Osteocyte (in vitro differentiated cells): ENCODE measurements around the gene C13orf42. TPM values are rescaled to one million over a fixed set of nuclear protein-coding genes. Genes with fewer than 3 reads are reported as not detected.

Source experiments
- DNase-seq: peaks from one replicate; pipeline ENCODE4 v3.0.0; 2021; ENCODE audit warnings: mixed read lengths; ENCODE audit not compliant: unreplicated experiment; ENCODE audit errors: extremely low spot score
- H3K27ac Mint-ChIP-seq: one replicate; pipeline ENCODE4 v1.8.0; 2021; ENCODE audit warnings: mild to moderate bottlenecking, mixed read lengths; ENCODE audit not compliant: unreplicated experiment
- H3K27me3 Mint-ChIP-seq: one replicate; pipeline ENCODE4 v1.8.0; 2021; ENCODE audit warnings: mixed read lengths; ENCODE audit not compliant: unreplicated experiment
- H3K36me3 Mint-ChIP-seq: one replicate; pipeline ENCODE4 v1.8.0; 2021; ENCODE audit warnings: mixed read lengths; ENCODE audit not compliant: unreplicated experiment
- H3K4me1 Mint-ChIP-seq: one replicate; pipeline ENCODE4 v1.8.0; 2021; ENCODE audit warnings: mixed read lengths; ENCODE audit not compliant: unreplicated experiment
- H3K4me3 Mint-ChIP-seq: one replicate; pipeline ENCODE4 v1.8.0; 2021; ENCODE audit warnings: mild to moderate bottlenecking, moderate library complexity, mixed read lengths; ENCODE audit not compliant: unreplicated experiment
- H3K9me3 Mint-ChIP-seq: one replicate; pipeline ENCODE4 v1.8.0; 2021; ENCODE audit warnings: mixed read lengths; ENCODE audit not compliant: unreplicated experiment
- CTCF ChIP-seq: fragments of 200-600 bp; sonication (generic); IDR thresholded peaks from 2 replicates; pipeline ENCODE4 v1.5.0; 2021; ENCODE audit warnings: antibody characterized with exemption, mild to moderate bottlenecking, moderate library complexity
- long read RNA-seq: library from polyadenylated mRNA; unstranded; transcript quantifications from one replicate; pipeline ENCODE4 v2.0.0, GENCODE V29; 2021
- total RNA-seq: library from RNA; stranded (reverse); gene quantifications from 2 replicates; pipeline ENCODE4 v1.2.1, GENCODE V29; 2021

The C13orf42 gene
- total RNA-seq, result not detected in 2 replicates
- long read RNA-seq, result 0 reads

GRCh38 chr13:51111174-51111573 is at the start of gene C13orf42:
Gene C13orf42 (minus strand): TSS chr13:51111274. CDS start chr13:51111209, 65 bp downstream.
- no peak for DNase-seq
- H3K27me3 Mint-ChIP-seq, result peaks cover 15% of the 10 kb centered on the region
- H3K36me3 Mint-ChIP-seq, result no peaks in the 10 kb centered on the region
- H3K4me3 Mint-ChIP-seq, result no peak within 1 kb of the TSS
- no peak for TF ChIP-seq CTCF
- no peak within 1 kb of the TSS for H3K27ac Mint-ChIP-seq
- peaks cover 2% of the 10 kb centered on the region for H3K4me1 Mint-ChIP-seq
- no peaks in the 10 kb centered on the region for H3K9me3 Mint-ChIP-seq

GRCh38 chr13:51158880-51159518 is 47.9 kb upstream of the C13orf42 start:
- DNase-seq, result no peak
- H3K4me1 Mint-ChIP-seq, result peaks cover 6% of the 10 kb centered on the region
- no peaks in the 10 kb centered on the region for H3K36me3 Mint-ChIP-seq
- H3K27ac Mint-ChIP-seq, result no peak overlapping the region
- H3K27me3 Mint-ChIP-seq, result no peaks in the 10 kb centered on the region
- TF ChIP-seq CTCF, result no peak
- no peaks in the 10 kb centered on the region for H3K9me3 Mint-ChIP-seq
- no peak overlapping the region for H3K4me3 Mint-ChIP-seq

GRCh38 chr13:51158365-51158764 is 47.3 kb upstream of the C13orf42 start:
- DNase-seq, result no peak
- no peaks in the 10 kb centered on the region for H3K27me3 Mint-ChIP-seq
- no peak overlapping the region for H3K27ac Mint-ChIP-seq
- no peak overlapping the region for H3K4me3 Mint-ChIP-seq
- no peaks in the 10 kb centered on the region for H3K9me3 Mint-ChIP-seq
- peaks cover 5% of the 10 kb centered on the region for H3K4me1 Mint-ChIP-seq
- TF ChIP-seq CTCF, result no peak
- H3K36me3 Mint-ChIP-seq, result no peaks in the 10 kb centered on the region

GRCh38 chr13:51156648-51157047 is 45.6 kb upstream of the C13orf42 start:
- Mint-ChIP-seq H3K36me3 (no peaks in the 10 kb centered on the region), H3K4me1 (peaks cover 5% of the 10 kb centered on the region), H3K27me3 (peaks cover 12% of the 10 kb centered on the region), H3K27ac (no peak overlapping the region), H3K4me3 (no peak overlapping the region), H3K9me3 (no peaks in the 10 kb centered on the region)
- TF ChIP-seq CTCF, result no peak
- DNase-seq, result no peak

GRCh38 chr13:51155776-51156515 is 44.9 kb upstream of the C13orf42 start:
- H3K27me3 Mint-ChIP-seq, result peaks cover 19% of the 10 kb centered on the region
- H3K4me1 Mint-ChIP-seq, result peaks cover 5% of the 10 kb centered on the region

More at GRCh38 chr13:51155776-51156515, 44.9 kb upstream of the C13orf42 start:
- Mint-ChIP-seq H3K9me3 (no peaks in the 10 kb centered on the region), H3K27ac (no peak overlapping the region), H3K4me3 (no peak overlapping the region), H3K36me3 (no peaks in the 10 kb centered on the region)
- no peak for TF ChIP-seq CTCF
- peak; percentile 60 for DNase-seq
